ENCODE results near the gene SERPINB7.

Gene SERPINB7

DNA sequence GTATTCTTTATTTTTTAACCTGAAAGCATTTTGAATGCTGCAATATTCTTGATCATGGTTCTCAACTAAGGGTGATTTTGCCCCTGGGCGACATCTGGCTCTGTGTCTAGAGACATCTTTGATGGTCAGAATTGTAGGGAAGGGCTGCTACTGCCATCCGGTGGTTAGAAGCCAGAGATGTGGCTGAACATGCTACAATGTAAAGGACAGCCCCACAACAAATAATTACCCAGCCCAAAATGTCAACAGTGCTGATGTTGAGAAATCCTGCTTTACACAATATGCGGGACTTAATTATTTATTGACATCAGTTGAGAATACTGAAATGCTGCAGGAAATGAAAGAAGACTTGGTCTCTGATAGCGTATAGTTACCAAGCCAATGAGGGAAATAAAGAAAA, 74.8 kb downstream of the SERPINB7 start:
- no peak for DNase-seq

DNA sequence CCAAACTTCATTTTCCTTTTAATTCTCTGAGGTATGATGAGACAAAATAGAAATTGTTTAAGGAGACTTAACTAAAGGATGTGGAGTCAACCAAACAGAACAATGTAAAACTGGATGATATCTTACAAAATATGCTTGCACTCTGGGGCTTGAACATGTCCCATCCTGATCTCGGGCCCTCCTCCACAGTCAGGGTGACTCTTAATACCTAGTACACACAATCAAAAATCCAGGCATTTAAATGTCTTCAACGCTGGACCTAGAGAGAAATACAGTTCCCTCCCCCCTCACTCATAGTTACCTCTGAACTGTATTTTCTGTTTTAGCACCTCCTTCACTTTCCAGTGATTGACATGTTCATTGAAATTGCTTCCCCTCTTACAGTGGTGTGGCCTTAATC, 75.4 kb downstream of the SERPINB7 start:
- no peak for DNase-seq

All from cerebellar nuclear complex (tissue), 1 donor.